K562 (cell line): ENCODE data around the gene POPDC2. TPM values are rescaled to one million over a fixed set of nuclear protein-coding genes. Genes with fewer than 3 reads are reported as not detected.

Experiments
- ATAC-seq: fragments of 200-7000 bp; cut with Tn5 transposase; 3 replicates; pipeline ENCODE4 v1.9.1; 2020; ENCODE audit warnings: moderate library complexity
- BruUV-seq: library from RNA; stranded (reverse); fragments of 400-500 nt; replicated peaks from 2 replicates; lab custom pipeline; 2021; lab: Mats Ljungman, UMichigan
- CTCF ChIA-PET: fragments of 300-600 bp; formaldehyde crosslinking; extraction: SDS; loops from one replicate; lab custom pipeline; 2021; ENCODE audit warnings: low intra/inter-chr PET ratio; lab: Yijun Ruan, JAX
- POLR2A ChIA-PET: fragments of 300-600, 350-650 bp; sonication (Branson Sonifier 250); formaldehyde crosslinking; extraction: SDS; loops from one replicate; lab custom pipeline; 2021; ENCODE audit warnings: antibody characterized with exemption, inconsistent platforms; lab: Yijun Ruan, JAX
- DNase-seq, 4 experiments: peaks; one replicate each; pipeline versions ENCODE4 v3.0.0 to v3.0.0-alpha.2; 2011 to 2018; ENCODE audit warnings: low spot score in 3 of 4, mixed read lengths in 3 of 4; ENCODE audit errors: extremely low read depth in 1 of 4
- FAIRE-seq: peaks from 2 replicates; lab custom pipeline; 2011; peaks lifted over from hg19 to GRCh38; lab: Jason Lieb, UNC
- H2AFZ ChIP-seq: 2 replicates; pipeline ENCODE4 v1.6.0; 2011; ENCODE audit warnings: low read depth, low read length, control low read depth, inconsistent platforms
- H3K27ac ChIP-seq: fragments of 200-600 bp; 3 replicates; pipeline ENCODE4 v1.8.0; 2011; ENCODE audit warnings: low read depth, mild to moderate bottlenecking, control low read depth, inconsistent platforms, low read length, moderate library complexity, mixed read lengths; ENCODE audit errors: extremely low read depth
- H3K27me3 ChIP-seq, 2 experiments: fragments of 300-600 bp in 1 of 2; 2 replicates in 1 of 2; 3 replicates in 1 of 2; pipeline versions ENCODE4 v1.6.0 to v1.8.0; 2011; ENCODE audit warnings: inconsistent platforms in 2 of 2, low read length in 2 of 2, mild to moderate bottlenecking in 1 of 2, mixed read lengths in 1 of 2, moderate library complexity in 1 of 2; ENCODE audit not compliant: control insufficient read depth in 2 of 2, insufficient read depth in 2 of 2
- H3K36me3 ChIP-seq: fragments of 300-600 bp; 3 replicates; pipeline ENCODE4 v1.8.0; 2011; ENCODE audit warnings: mild to moderate bottlenecking, low read length, inconsistent platforms; ENCODE audit not compliant: control insufficient read depth, insufficient read depth
- H3K4me1 ChIP-seq, 2 experiments: fragments of 200-600 bp in 1 of 2; replicated peaks in 1 of 2; 2 replicates in 1 of 2; 3 replicates in 1 of 2; pipeline versions ENCODE4 v1.5.1 to v1.8.0; 2011; ENCODE audit warnings: inconsistent platforms in 2 of 2, low read length in 2 of 2, mild to moderate bottlenecking in 1 of 2, mixed read lengths in 1 of 2, moderate library complexity in 1 of 2; ENCODE audit not compliant: control insufficient read depth in 2 of 2, insufficient read depth in 2 of 2
- H3K4me2 ChIP-seq: 2 replicates; pipeline ENCODE4 v1.6.1; 2011; ENCODE audit warnings: low read length, control low read depth, inconsistent platforms, mixed read lengths; ENCODE audit not compliant: insufficient read depth
- H3K4me3 ChIP-seq: fragments of 200-600 bp; sonication (generic), shearing (Covaris generic); 2 replicates; pipeline ENCODE4 v1.5.1; 2016; ENCODE audit warnings: control low read depth, inconsistent platforms
- H3K79me2 ChIP-seq: fragments of 200-600 bp; 3 replicates; pipeline ENCODE4 v1.8.0; 2011; ENCODE audit warnings: low read length, inconsistent platforms; ENCODE audit not compliant: control insufficient read depth, insufficient read depth
- H3K9ac ChIP-seq, 2 experiments: 2 replicates each; pipeline versions ENCODE4 v1.6.0 to v1.6.1; 2011; ENCODE audit warnings: low read depth in 2 of 2, low read length in 2 of 2, control low read depth in 1 of 2, inconsistent platforms in 1 of 2, mild to moderate bottlenecking in 1 of 2, mixed read lengths in 1 of 2; ENCODE audit not compliant: insufficient read depth in 1 of 2
- H3K9me1 ChIP-seq: one replicate; pipeline ENCODE4 v1.6.0; 2011; ENCODE audit warnings: inconsistent platforms, mild to moderate bottlenecking, low read length, moderate library complexity; ENCODE audit not compliant: control insufficient read depth, insufficient read depth
- H3K9me3 ChIP-seq: replicated peaks from 2 replicates; pipeline ENCODE4 v1.5.1; 2011; ENCODE audit warnings: low read depth, low read length, inconsistent platforms; ENCODE audit not compliant: control insufficient read depth, insufficient read depth
- H4K20me1 ChIP-seq: replicated peaks from 2 replicates; pipeline ENCODE4 v1.6.1; 2011; ENCODE audit warnings: low read length, inconsistent platforms, mixed read lengths; ENCODE audit not compliant: control insufficient read depth, insufficient read depth
- CHD1 ChIP-seq: fragments of 200-600 bp; sonication (generic); IDR thresholded peaks from one replicate; pipeline ENCODE4 v1.6.1; 2012; ENCODE audit warnings: mild to moderate bottlenecking, moderate library complexity, low read length, inconsistent platforms
- CREBBP ChIP-seq: IDR thresholded peaks from one replicate; pipeline ENCODE4 v1.6.1; 2012; ENCODE audit warnings: low read depth, mild to moderate bottlenecking, control low read depth, inconsistent platforms, low read length
- ESRRB ChIP-seq: fragments of 250-450 bp; sonication (Bioruptor Pico); IDR thresholded peaks from 2 replicates; pipeline ENCODE4 v1.5.0; 2020; ENCODE audit warnings: mild to moderate bottlenecking, moderate library complexity, borderline replicate concordance
- HDAC8 ChIP-seq: fragments of 450-650 bp; IDR thresholded peaks from 2 replicates; pipeline ENCODE4 v1.6.1; 2016; ENCODE audit warnings: mild to moderate bottlenecking, missing genetic modification characterization, moderate library complexity, missing compliant biosample characterization
- KLF13 ChIP-seq: fragments of 450-650 bp; IDR thresholded peaks from 2 replicates; pipeline ENCODE4 v1.6.1; 2016; ENCODE audit warnings: missing genetic modification characterization, low read depth, mild to moderate bottlenecking, missing compliant biosample characterization, moderate library complexity, borderline replicate concordance
- SMAD1 ChIP-seq: fragments of 150-350 bp; IDR thresholded peaks from 2 replicates; pipeline ENCODE4 v1.6.1; 2014; ENCODE audit warnings: low read length, low read depth; ENCODE audit not compliant: partially characterized antibody
- TCF7 ChIP-seq: sonication (generic); IDR thresholded peaks from 2 replicates; pipeline ENCODE4 v1.6.1; 2016; ENCODE audit warnings: antibody characterized with exemption, borderline replicate concordance
- ZNF146 ChIP-seq: IDR thresholded peaks from one replicate; pipeline ENCODE4 v1.6.1; 2018; ENCODE audit warnings: missing compliant biosample characterization; ENCODE audit not compliant: unreplicated experiment
- ZNF274 ChIP-seq: IDR thresholded peaks from 2 replicates; pipeline ENCODE4 v1.6.1; 2011; ENCODE audit warnings: low read depth, mild to moderate bottlenecking, low read length, moderate library complexity, borderline replicate concordance
- ZNF551 ChIP-seq: fragments of 250-450 bp; sonication (Bioruptor Pico); IDR thresholded peaks from 2 replicates; pipeline ENCODE4 v1.5.0; 2021; ENCODE audit warnings: mild to moderate bottlenecking, moderate library complexity
- WGBS: fragments of 100-300 bp; shearing (Covaris generic); methylation state at CpG from one replicate; pipeline ENCODE4 v1.1.6; 2016; ENCODE audit warnings: low coverage, mixed read lengths; ENCODE audit not compliant: insufficient coverage; ENCODE audit errors: missing lambda C conversion rate; 5-methylcytosine and 5-hydroxymethylcytosine counted together
- in situ Hi-C: fragments of 300-500 bp; cut with MboI; formaldehyde crosslinking; loops from 4 replicates; pipeline ENCODE4 v1.15.0; 2018; ENCODE audit warnings: inconsistent platforms, mixed read lengths
- intact Hi-C: fragments of 100-400 bp; cut with micrococcal nuclease; formaldehyde crosslinking; loops from 2 replicates; pipeline ENCODE4 v1.14.2; 2022
- polyA plus RNA-seq, 8 experiments: library from polyadenylated mRNA; depleted of rRNA in 4 of 8; stranded (reverse) in 5 of 8; unstranded in 3 of 8; fragments of >200 nt; fragmentation: Nextera tagmentation in 2 of 8; fragmentation: Illumina TruSeq in 1 of 8; extraction: Ambion mirVana in 2 of 8; extraction: Trizol in 1 of 8; gene quantifications; 2 replicates each; pipeline versions ENCODE4 v1.2.1 to v1.2.3, GENCODE V29; 2011 to 2014; ENCODE audit warnings: inconsistent platforms in 1 of 8, missing spikeins in 1 of 8
- total RNA-seq, 7 experiments: library from RNA; depleted of rRNA in 6 of 7; stranded (reverse); fragments of >200 nt in 6 of 7; fragmentation: Illumina TruSeq in 2 of 7; extraction: Trizol in 2 of 7; gene quantifications; 2 replicates each; pipeline versions ENCODE4 v1.2.1 to v1.2.3, GENCODE V29; 2011 to 2021; ENCODE audit warnings: low replicate concordance in 1 of 7
- TF ChIP-seq, protein P1 (sequence below): fragments of 450-650 bp; IDR thresholded peaks from 2 replicates; pipeline ENCODE4 v1.6.1; 2016; ENCODE audit warnings: low read depth
- TF ChIP-seq, protein P2 (sequence below): IDR thresholded peaks from 2 replicates; pipeline ENCODE4 v1.6.1; 2014; ENCODE audit warnings: antibody characterized with exemption

Gene POPDC2
- total and polyA plus RNA-seq, 9 of the 15 experiments (the other 6 are each of a cell fraction or from before 2014, with no cell fraction given): 0.08 to 0.32 (median 0.13) TPM; not detected in 4

DNA sequence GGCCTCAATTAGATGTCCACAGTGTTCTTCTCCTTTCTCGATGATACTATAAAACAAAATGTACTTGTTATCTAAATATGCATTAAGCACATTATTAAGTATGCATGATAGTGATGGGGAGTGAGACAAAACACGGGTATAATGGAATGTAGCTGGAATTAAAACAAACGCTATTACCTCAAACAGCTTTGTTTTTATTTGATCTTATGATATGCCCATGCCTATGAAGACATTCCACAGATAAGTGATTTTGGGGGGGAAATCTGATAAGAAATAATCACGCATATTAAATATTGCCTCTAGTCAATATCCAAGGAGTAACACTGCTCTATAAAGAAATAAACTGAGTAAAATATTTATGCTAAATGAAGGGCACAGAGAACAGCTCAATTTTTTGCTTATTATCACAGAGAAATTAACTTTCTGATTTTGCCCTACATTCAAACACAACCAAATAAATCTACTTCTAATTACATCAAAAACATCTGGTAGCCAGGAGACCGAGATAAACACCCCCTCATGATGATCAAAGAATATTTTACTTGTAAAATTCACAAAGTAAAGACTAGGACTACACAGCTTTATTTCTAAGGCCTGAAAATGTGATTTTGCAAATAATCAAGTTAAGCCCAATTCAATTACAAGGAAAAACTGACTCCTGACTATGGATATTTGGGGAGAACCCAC is 14.9 kb upstream of the POPDC2 start:
- no peak overlapping the region for H3K27ac ChIP-seq
- POLR2A ChIA-PET: interaction anchor here (0.7 to 1.4 kb wide), 4 partner anchors 12 to 471 kb away, joined by 3 to 4 read pairs (median 3); no protein-coding TSS in a partner anchor
- TF ChIP-seq ZNF274 (no peak), ZNF146 (CRISPR knock-in tag) (no peak), CREBBP (no peak), ZNF551 (CRISPR knock-in tag) (no peak), SMAD1 (no peak), TCF7 (no peak), CHD1 (no peak), KLF13 (tag) (no peak), ESRRB (CRISPR knock-in tag) (no peak), HDAC8 (tag) (no peak)
- TF ChIP-seq, protein P1, sequence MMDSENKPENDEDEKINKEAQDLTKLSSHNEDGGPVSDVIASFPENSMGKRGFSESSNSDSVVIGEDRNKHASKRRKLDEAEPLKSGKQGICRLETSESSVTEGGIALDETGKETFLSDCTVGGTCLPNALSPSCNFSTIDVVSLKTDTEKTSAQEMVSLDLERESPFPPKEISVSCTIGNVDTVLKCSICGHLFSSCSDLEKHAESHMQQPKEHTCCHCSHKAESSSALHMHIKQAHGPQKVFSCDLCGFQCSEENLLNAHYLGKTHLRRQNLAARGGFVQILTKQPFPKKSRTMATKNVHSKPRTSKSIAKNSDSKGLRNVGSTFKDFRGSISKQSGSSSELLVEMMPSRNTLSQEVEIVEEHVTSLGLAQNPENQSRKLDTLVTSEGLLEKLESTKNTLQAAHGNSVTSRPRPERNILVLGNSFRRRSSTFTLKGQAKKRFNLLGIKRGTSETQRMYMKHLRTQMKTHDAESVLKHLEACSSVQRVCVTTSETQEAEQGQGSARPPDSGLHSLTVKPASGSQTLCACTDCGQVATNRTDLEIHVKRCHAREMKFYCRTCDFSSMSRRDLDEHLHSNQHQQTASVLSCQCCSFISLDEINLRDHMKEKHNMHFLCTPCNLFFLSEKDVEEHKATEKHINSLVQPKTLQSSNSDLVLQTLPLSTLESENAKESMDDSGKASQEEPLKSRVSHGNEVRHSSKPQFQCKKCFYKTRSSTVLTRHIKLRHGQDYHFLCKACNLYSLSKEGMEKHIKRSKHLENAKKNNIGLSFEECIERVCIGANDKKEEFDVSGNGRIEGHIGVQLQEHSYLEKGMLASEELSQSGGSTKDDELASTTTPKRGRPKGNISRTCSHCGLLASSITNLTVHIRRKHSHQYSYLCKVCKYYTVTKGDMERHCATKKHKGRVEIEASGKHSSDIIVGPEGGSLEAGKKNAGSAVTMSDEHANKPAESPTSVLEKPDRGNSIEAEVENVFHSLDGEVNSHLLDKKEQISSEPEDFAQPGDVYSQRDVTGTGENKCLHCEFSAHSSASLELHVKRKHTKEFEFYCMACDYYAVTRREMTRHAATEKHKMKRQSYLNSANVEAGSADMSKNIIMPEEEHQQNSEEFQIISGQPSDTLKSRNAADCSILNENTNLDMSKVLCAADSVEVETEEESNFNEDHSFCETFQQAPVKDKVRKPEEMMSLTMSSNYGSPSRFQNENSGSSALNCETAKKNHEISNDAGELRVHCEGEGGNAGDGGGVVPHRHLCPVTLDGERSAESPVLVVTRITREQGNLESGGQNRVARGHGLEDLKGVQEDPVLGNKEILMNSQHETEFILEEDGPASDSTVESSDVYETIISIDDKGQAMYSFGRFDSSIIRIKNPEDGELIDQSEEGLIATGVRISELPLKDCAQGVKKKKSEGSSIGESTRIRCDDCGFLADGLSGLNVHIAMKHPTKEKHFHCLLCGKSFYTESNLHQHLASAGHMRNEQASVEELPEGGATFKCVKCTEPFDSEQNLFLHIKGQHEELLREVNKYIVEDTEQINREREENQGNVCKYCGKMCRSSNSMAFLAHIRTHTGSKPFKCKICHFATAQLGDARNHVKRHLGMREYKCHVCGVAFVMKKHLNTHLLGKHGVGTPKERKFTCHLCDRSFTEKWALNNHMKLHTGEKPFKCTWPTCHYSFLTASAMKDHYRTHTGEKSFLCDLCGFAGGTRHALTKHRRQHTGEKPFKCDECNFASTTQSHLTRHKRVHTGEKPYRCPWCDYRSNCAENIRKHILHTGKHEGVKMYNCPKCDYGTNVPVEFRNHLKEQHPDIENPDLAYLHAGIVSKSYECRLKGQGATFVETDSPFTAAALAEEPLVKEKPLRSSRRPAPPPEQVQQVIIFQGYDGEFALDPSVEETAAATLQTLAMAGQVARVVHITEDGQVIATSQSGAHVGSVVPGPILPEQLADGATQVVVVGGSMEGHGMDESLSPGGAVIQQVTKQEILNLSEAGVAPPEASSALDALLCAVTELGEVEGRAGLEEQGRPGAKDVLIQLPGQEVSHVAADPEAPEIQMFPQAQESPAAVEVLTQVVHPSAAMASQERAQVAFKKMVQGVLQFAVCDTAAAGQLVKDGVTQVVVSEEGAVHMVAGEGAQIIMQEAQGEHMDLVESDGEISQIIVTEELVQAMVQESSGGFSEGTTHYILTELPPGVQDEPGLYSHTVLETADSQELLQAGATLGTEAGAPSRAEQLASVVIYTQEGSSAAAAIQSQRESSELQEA: no peak
- TF ChIP-seq, protein P2, sequence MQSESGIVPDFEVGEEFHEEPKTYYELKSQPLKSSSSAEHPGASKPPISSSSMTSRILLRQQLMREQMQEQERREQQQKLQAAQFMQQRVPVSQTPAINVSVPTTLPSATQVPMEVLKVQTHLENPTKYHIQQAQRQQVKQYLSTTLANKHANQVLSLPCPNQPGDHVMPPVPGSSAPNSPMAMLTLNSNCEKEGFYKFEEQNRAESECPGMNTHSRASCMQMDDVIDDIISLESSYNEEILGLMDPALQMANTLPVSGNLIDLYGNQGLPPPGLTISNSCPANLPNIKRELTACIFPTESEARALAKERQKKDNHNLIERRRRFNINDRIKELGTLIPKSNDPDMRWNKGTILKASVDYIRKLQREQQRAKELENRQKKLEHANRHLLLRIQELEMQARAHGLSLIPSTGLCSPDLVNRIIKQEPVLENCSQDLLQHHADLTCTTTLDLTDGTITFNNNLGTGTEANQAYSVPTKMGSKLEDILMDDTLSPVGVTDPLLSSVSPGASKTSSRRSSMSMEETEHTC: no peak

More for the DNA sequence above, 14.9 kb upstream of the POPDC2 start:
- no peaks in the 10 kb centered on the region for H4K20me1 ChIP-seq
- H3K27me3 ChIP-seq: no peaks in the 10 kb centered on the region
- H2AFZ ChIP-seq: no peak overlapping the region
- CTCF ChIA-PET: no interaction called here
- H3K79me2 ChIP-seq: peaks cover 17% of the 10 kb centered on the region
- ATAC-seq: no peak
- intact Hi-C loops (loop anchor here (5.0 kb wide), 3 partner anchors 38 to 173 kb away; partner anchors contain the start of gene CD80), in situ Hi-C loops (loop anchor here (25.0 kb wide), 2 partner anchors 538 to 788 kb away; partner anchors contain the start of gene TEX55)
- no peak overlapping the region for H3K9ac ChIP-seq
- no peak for DNase-seq
- no peaks in the 10 kb centered on the region for H3K9me1 ChIP-seq
- no peaks in the 10 kb centered on the region for H3K9me3 ChIP-seq
- peak overlapping the region; percentile 81 for H3K4me2 ChIP-seq
- no peak overlapping the region; the same call in 1 of the 2 replicates for H3K4me3 ChIP-seq
- BruUV-seq: no TSS peak
- 86% methylated on average over 5 of the region's 5 CpGs for WGBS
- H3K36me3 ChIP-seq: peaks cover 40% of the 10 kb centered on the region; the same call in 2 of the 3 replicates
- peaks cover 0 to 11% of the 10 kb centered on the region in 2 experiments; a peak in 3 of 5 replicates for H3K4me1 ChIP-seq
- no peak for FAIRE-seq
